ENCODE data around the gene PIK3CD. TPM values are rescaled to one million over a fixed set of nuclear protein-coding genes. Genes with fewer than 3 reads are reported as not detected.

Gene PIK3CD
- total and polyA plus RNA-seq, 2 donors (not counting 3 experiments of a cell fraction or from before 2014, with no cell fraction given), result 3.5 to 5.2 TPM

DNA sequence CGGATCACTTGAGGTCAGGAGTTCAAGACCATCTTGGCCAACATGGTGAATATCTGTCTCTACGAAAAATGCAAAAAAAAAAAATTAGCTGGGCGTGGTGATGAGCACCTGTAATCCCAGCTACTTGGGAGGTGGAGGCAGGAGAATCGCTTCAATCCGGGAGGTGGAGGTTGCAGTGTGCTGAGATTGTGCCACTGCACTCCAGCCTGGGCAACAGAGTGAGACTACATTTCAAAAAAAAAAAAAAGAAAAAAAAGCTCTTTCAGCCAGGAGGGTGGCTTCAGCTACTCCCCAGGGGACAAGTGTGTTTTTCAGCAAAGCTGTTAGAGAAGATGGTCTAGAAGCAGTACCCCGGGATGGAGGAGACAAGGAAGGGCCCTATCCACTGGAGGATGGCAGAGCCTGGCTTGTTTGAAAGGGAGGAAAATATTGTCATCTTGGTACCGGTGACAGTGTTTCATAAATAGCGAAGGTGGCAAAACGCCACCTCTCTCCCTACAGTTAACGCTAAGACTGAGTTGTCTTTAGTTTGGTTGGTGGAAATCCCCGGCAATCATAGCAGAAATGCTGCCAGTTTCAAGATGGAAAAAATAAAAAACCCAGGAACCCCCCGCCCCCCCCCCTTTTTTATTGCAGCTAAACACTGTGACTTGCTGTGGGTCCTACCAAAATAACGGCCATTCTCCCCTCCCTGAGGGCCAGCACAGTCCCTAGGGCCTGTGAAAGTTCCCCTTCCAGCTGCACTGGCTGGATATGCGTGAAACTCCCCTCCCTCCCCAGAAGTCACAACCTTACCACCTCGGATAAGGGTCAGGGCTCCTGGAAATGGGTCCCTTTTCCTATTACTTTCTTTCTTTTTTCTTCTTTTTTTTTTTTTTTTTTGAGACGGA, 3.5 kb downstream of the PIK3CD start:
- Histone ChIP-seq H3K4me3 (replicated peaks in 1 of 3; ENCODE audit: insufficient read depth in 1 of 3, low read depth in 1 of 3, low read length in 3 of 3) (no peak overlapping the region), H3K27ac (ENCODE audit: insufficient read depth, low read depth, low read length) (no peak overlapping the region), H3K79me2 (ENCODE audit: control insufficient read depth, insufficient read depth, low read length) (no peaks in the 10 kb centered on the region), H3K4me1 (ENCODE audit: control insufficient read depth, extremely low read depth, insufficient read depth, low read length) (peaks cover 7% of the 10 kb centered on the region), H3K9me3 (replicated peaks; ENCODE audit: control insufficient read depth, insufficient read depth, low read length) (no peaks in the 10 kb centered on the region), H2AFZ (ENCODE audit: low read depth, low read length) (no peak overlapping the region), H4K20me1 (replicated peaks; ENCODE audit: control insufficient read depth, extremely low read depth, insufficient read depth, low read length) (no peaks in the 10 kb centered on the region), H3K27me3 (ENCODE audit: control insufficient read depth in 2 of 2, insufficient read depth in 2 of 2, low read length in 2 of 2) (peaks cover 31 to 39% of the 10 kb centered on the region in 2 experiments), H3K9me1 (replicated peaks; ENCODE audit: control insufficient read depth, extremely low read depth, insufficient read depth, low read length) (no peaks in the 10 kb centered on the region), H3K9ac (replicated peaks; ENCODE audit: extremely low read depth, insufficient read depth, low read length) (no peak overlapping the region), H3K36me3 (ENCODE audit: control insufficient read depth in 2 of 2, extremely low read depth in 1 of 2, insufficient read depth in 2 of 2, low read length in 2 of 2) (no peaks in the 10 kb centered on the region), H3K4me2 (ENCODE audit: insufficient read depth, low read length) (no peak overlapping the region)
- DNase-seq (ENCODE audit: low read depth, low spot score) (no peak), FAIRE-seq (no peak)
- CTCF ChIA-PET, result interaction anchor here (0.6 to 1.1 kb wide), 4 partner anchors 10 to 47 kb away, joined by 3 to 8 read pairs (median 4); no protein-coding TSS in a partner anchor
- intact Hi-C loops (cut with micrococcal nuclease) (no loop called here), dilution Hi-C loops (cut with MboI; ENCODE audit: extremely low pct_ligation_motif_present, low sequenced_read_pairs) (no loop called here)
- TF ChIP-seq POLR2A (IDR thresholded peaks at IDR 0.05; ENCODE audit: low read depth, low read length) (no peak), JUN (IDR thresholded peaks at IDR 0.05; ENCODE audit: borderline replicate concordance, insufficient read depth, insufficient read length, low read depth) (no peak), POLR2AphosphoS5 (IDR thresholded peaks at IDR 0.05; ENCODE audit: insufficient read depth, low read depth, low read length) (no peak), MYC (IDR thresholded peaks at IDR 0.05; ENCODE audit: low read depth, low read length) (no peak), FOS (IDR thresholded peaks at IDR 0.05; ENCODE audit: borderline replicate concordance, insufficient read depth, low read length) (no peak), GATA2 (IDR thresholded peaks at IDR 0.05; ENCODE audit: insufficient read depth, insufficient read length, low read depth, low read length) (no peak), EZH2 (IDR thresholded peaks at IDR 0.05; ENCODE audit: borderline replicate concordance, low read depth, low read length, severe bottlenecking) (no peak)
- TF ChIP-seq, protein P1, sequence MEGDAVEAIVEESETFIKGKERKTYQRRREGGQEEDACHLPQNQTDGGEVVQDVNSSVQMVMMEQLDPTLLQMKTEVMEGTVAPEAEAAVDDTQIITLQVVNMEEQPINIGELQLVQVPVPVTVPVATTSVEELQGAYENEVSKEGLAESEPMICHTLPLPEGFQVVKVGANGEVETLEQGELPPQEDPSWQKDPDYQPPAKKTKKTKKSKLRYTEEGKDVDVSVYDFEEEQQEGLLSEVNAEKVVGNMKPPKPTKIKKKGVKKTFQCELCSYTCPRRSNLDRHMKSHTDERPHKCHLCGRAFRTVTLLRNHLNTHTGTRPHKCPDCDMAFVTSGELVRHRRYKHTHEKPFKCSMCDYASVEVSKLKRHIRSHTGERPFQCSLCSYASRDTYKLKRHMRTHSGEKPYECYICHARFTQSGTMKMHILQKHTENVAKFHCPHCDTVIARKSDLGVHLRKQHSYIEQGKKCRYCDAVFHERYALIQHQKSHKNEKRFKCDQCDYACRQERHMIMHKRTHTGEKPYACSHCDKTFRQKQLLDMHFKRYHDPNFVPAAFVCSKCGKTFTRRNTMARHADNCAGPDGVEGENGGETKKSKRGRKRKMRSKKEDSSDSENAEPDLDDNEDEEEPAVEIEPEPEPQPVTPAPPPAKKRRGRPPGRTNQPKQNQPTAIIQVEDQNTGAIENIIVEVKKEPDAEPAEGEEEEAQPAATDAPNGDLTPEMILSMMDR (IDR thresholded peaks at IDR 0.05; ENCODE audit: extremely low read depth in 1 of 2, insufficient read depth in 1 of 2, low read depth in 1 of 2, low read length in 2 of 2), result no peak
- TF ChIP-seq, protein P2, sequence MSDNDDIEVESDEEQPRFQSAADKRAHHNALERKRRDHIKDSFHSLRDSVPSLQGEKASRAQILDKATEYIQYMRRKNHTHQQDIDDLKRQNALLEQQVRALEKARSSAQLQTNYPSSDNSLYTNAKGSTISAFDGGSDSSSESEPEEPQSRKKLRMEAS (IDR thresholded peaks at IDR 0.05; ENCODE audit: insufficient read depth, insufficient read length), result no peak
- no TSS peak for BruUV-seq (replicated peaks)
- POLR2A ChIA-PET, result no interaction called here
